Effector CD4-positive, alpha-beta T cell (primary cell): ENCODE data around the gene COL6A3.
A peak's percentile ranks its signal among the peaks of the same experiment; 100 is the strongest.

Experiments
- DNase-seq: peaks from one replicate; pipeline ENCODE4 v3.0.0-alpha.2; 2020
- total RNA-seq: gene quantifications from one replicate; lab custom pipeline; 2026; lab: John Stamatoyannopoulos, UW

The COL6A3 gene
- total RNA-seq = 15.0 reads per million, percentile 40 among the genes with 10 or more reads in this experiment

GRCh38 chr2:237413777-237414661 is at the start of gene COL6A3:
TSS of gene COL6A3 (minus strand) at chr2:237414164. CDS start at chr2:237396817, 17,347 bp downstream.
- no peak for DNase-seq

- no peak for DNase-seq
Measured at GRCh38 chr2:237459741-237460174, 45.8 kb upstream of the COL6A3 start.

- no peak for DNase-seq
Measured at GRCh38 chr2:237459226-237459625, 45.3 kb upstream of the COL6A3 start.

GRCh38 chr2:237458519-237458918 is 44.6 kb upstream of the COL6A3 start:
- DNase-seq = no peak

GRCh38 chr2:237457388-237457941 is 43.5 kb upstream of the COL6A3 start:
- no peak for DNase-seq

- no peak for DNase-seq
Measured at GRCh38 chr2:237456200-237456843, 42.4 kb upstream of the COL6A3 start.

GRCh38 chr2:237455764-237456163 is 41.8 kb upstream of the COL6A3 start:
- DNase-seq = no peak

GRCh38 chr2:237453671-237454070 is 39.7 kb upstream of the COL6A3 start:
- DNase-seq = no peak

GRCh38 chr2:237452861-237453260 is 38.9 kb upstream of the COL6A3 start:
- DNase-seq = no peak

GRCh38 chr2:237451643-237452469 is 37.9 kb upstream of the COL6A3 start:
- no peak for DNase-seq

- no peak for DNase-seq
Measured at GRCh38 chr2:237450583-237450982, 36.6 kb upstream of the COL6A3 start.

GRCh38 chr2:237450108-237450507 is 36.1 kb upstream of the COL6A3 start:
- DNase-seq = no peak

- no peak for DNase-seq
Measured at GRCh38 chr2:237449193-237449881, 35.4 kb upstream of the COL6A3 start.

GRCh38 chr2:237448626-237449025 is 34.7 kb upstream of the COL6A3 start:
- no peak for DNase-seq

GRCh38 chr2:237448171-237448570 is 34.2 kb upstream of the COL6A3 start:
- DNase-seq = no peak

GRCh38 chr2:237447496-237447895 is 33.5 kb upstream of the COL6A3 start:
- no peak for DNase-seq

- DNase-seq = no peak
Measured at GRCh38 chr2:237446338-237446665, 32.3 kb upstream of the COL6A3 start.

- no peak for DNase-seq
Measured at GRCh38 chr2:237445611-237446337, 31.8 kb upstream of the COL6A3 start.

GRCh38 chr2:237444071-237444470 is 30.1 kb upstream of the COL6A3 start:
- no peak for DNase-seq

- no peak for DNase-seq
Measured at GRCh38 chr2:237441605-237442274, 27.8 kb upstream of the COL6A3 start.

- no peak for DNase-seq
Measured at GRCh38 chr2:237440819-237441281, 26.9 kb upstream of the COL6A3 start.
